ENCODE data around the gene LEF1. TPM values are rescaled to one million over a fixed set of nuclear protein-coding genes. Genes with fewer than 3 reads are reported as not detected.
A peak's percentile ranks its signal among the peaks of the same experiment; 100 is the strongest.

The LEF1 gene
- total and polyA plus RNA-seq, 9 of the 15 experiments (the other 6 are each of a cell fraction or from before 2014, with no cell fraction given) = 15.1 to 81.1 (median 29.7) TPM

DNA sequence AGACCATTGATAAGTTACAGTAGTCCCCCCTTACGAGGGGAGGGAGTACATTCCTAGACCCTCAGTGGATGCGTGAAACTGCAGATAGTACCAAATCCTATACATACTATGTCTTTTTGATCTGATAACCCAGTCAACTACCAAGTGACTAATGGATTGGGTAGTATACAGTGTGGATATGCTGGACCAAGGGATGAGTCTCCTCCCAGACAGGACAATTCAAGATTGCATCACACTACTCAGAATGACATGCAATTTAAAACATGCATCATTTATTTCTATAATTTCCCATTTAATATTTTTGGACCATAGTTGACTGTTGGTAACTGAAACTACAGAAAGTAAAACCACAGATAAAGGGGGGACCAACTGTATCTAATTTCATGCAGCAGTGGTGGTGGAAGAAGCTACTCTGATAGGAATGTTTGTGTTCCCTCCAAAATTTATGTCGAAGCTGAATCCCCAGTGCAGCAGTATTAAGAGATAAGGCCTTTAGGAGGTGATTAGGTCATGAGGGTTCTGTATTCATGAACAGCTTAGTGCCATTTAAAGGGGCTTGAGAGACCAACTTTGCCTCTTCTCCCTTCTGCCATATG, 167.1 kb downstream of the LEF1 start:
- no peaks in the 10 kb centered on the region for H3K9me3 ChIP-seq (replicated peaks; ENCODE audit: control insufficient read depth, insufficient read depth, low read depth, low read length)
- peaks cover 0 to 38% of the 10 kb centered on the region in 2 experiments; a peak in 3 of 5 replicates for H3K4me1 ChIP-seq (replicated peaks in 1 of 2; ENCODE audit: control insufficient read depth in 2 of 2, insufficient read depth in 2 of 2, low read length in 2 of 2)
- H3K27me3 ChIP-seq (ENCODE audit: control insufficient read depth in 2 of 2, insufficient read depth in 2 of 2, low read length in 2 of 2) = no peaks in the 10 kb centered on the region
- WGBS (ENCODE audit: insufficient coverage, low coverage, missing lambda C conversion rate) = 44% methylated on average over 3 of the region's 3 CpGs
- peaks cover 23% of the 10 kb centered on the region; the same call in 2 of the 3 replicates for H3K79me2 ChIP-seq (ENCODE audit: control insufficient read depth, insufficient read depth, low read length)
- no peak overlapping the region for H3K9ac ChIP-seq (ENCODE audit: insufficient read depth in 1 of 2, low read depth in 2 of 2, low read length in 2 of 2)
- H4K20me1 ChIP-seq (replicated peaks; ENCODE audit: control insufficient read depth, insufficient read depth, low read length) = no peaks in the 10 kb centered on the region
- BruUV-seq (replicated peaks) = no TSS peak
- no peaks in the 10 kb centered on the region for H3K9me1 ChIP-seq (ENCODE audit: control insufficient read depth, insufficient read depth, low read length)
- no peak for FAIRE-seq
- intact Hi-C loops (cut with micrococcal nuclease) = no loop called here
- no peak overlapping the region for H3K27ac ChIP-seq (ENCODE audit: extremely low read depth, low read depth, low read length)
- no peak overlapping the region for H2AFZ ChIP-seq (ENCODE audit: low read depth, low read length)
- in situ Hi-C loops (cut with MboI) = no loop called here
- peak; percentile 59 for ATAC-seq
- no peak for DNase-seq (ENCODE audit: extremely low read depth in 1 of 4, low spot score in 3 of 4)
- no peak overlapping the region for H3K4me2 ChIP-seq (ENCODE audit: insufficient read depth, low read length)
- CTCF ChIA-PET (ENCODE audit: low intra/inter-chr PET ratio) = no interaction called here
- H3K4me3 ChIP-seq = no peak overlapping the region
- POLR2A ChIA-PET = interaction anchor here (1.1 kb wide), 1 partner anchor 12 kb away, joined by 3 read pairs; no protein-coding TSS in a partner anchor
- peaks cover 26% of the 10 kb centered on the region for H3K36me3 ChIP-seq (ENCODE audit: control insufficient read depth, insufficient read depth, low read length)
- TF ChIP-seq L3MBTL2 (IDR thresholded peaks at IDR 0.05) = peak; percentile 70
- peak; percentile 25; the same call in 1 of the 2 replicates for TF ChIP-seq MAFG (tag; conservative IDR thresholded peaks at IDR 0.05)
- no peak for TF ChIP-seq MTA2 (IDR thresholded peaks at IDR 0.05; ENCODE audit: low read depth)
- TF ChIP-seq SRSF7 (optimal IDR thresholded peaks at IDR 0.05; ENCODE audit: low read depth, low read length) = no peak
- peak in 1 of 2 experiments; percentile 73; a peak in 2 of 4 replicates for TF ChIP-seq TRIM24 (IDR thresholded peaks at IDR 0.05)
- peak; percentile 48 for TF ChIP-seq ATF7 (IDR thresholded peaks at IDR 0.05)
- TF ChIP-seq MGA (IDR thresholded peaks at IDR 0.05) = 0 out of 2 replicates have a peak, but pooled peaks have one; percentile 26
- TF ChIP-seq JUN (IDR thresholded peaks at IDR 0.05; ENCODE audit: borderline replicate concordance, low read depth, low read length) = 0 out of 2 replicates have a peak, but pooled peaks have one; percentile 14
- no peak for TF ChIP-seq JUN (CRISPR knock-in tag; IDR thresholded peaks at IDR 0.05; ENCODE audit: borderline replicate concordance)
- TF ChIP-seq MAFF (IDR thresholded peaks at IDR 0.05; ENCODE audit: low read length) = no peak
- peak; percentile 71 for TF ChIP-seq CEBPG (CRISPR knock-in tag; IDR thresholded peaks at IDR 0.05)
- peak; percentile 87 to 94 for TF ChIP-seq CEBPG (tag; conservative IDR thresholded peaks at IDR 0.05 in 1 of 2, IDR thresholded peaks at IDR 0.05 in 1 of 2)

Data from K562 (cell line).